IMR-90 (cell line): Measurements from ENCODE around the gene CREB1. TPM values are rescaled to one million over a fixed set of nuclear protein-coding genes. Genes with fewer than 3 reads are reported as not detected.

Experiments used
- ATAC-seq: fragments of 200-7000 bp; cut with Tn5 transposase; 2 replicates; pipeline ENCODE4 v1.9.1; 2020; ENCODE audit warnings: low read depth, mild to moderate bottlenecking, moderate library complexity
- BruUV-seq: library from RNA; stranded (reverse); fragments of 400-500 nt; replicated peaks from 2 replicates; lab custom pipeline; 2021; lab: Mats Ljungman, UMichigan
- CTCF ChIA-PET: fragments of 300-600 bp; formaldehyde crosslinking; extraction: SDS; loops from one replicate; lab custom pipeline; 2021; ENCODE audit warnings: antibody characterized with exemption; lab: Yijun Ruan, JAX
- POLR2A ChIA-PET: fragments of 300-600 bp; sonication (Branson Sonifier 250); formaldehyde crosslinking; loops from one replicate; lab custom pipeline; 2022; ENCODE audit warnings: antibody characterized with exemption; ENCODE audit not compliant: unreplicated experiment; lab: Charles Lee
- DNase-seq: peaks from one replicate; pipeline ENCODE4 v3.0.0; 2013
- H2AFZ ChIP-seq: replicated peaks from 2 replicates; pipeline ENCODE3; 2013; ENCODE audit warnings: low read length, mild to moderate bottlenecking; ENCODE audit not compliant: poor library complexity
- H2AK5ac ChIP-seq: 2 replicates; pipeline ENCODE4 v1.6.1; 2013; ENCODE audit warnings: low read depth, low read length, inconsistent platforms
- H2AK9ac ChIP-seq: replicated peaks from 2 replicates; pipeline ENCODE3; 2013; ENCODE audit warnings: mild to moderate bottlenecking, low read depth, low read length, moderate library complexity; ENCODE audit not compliant: poor library complexity
- H2BK120ac ChIP-seq: 2 replicates; pipeline ENCODE4 v1.6.1; 2013; ENCODE audit warnings: low read depth, low read length, inconsistent platforms
- H2BK15ac ChIP-seq: 3 replicates; pipeline ENCODE4 v1.6.1; 2013; ENCODE audit warnings: low read depth, low read length, inconsistent platforms
- H2BK20ac ChIP-seq: 2 replicates; pipeline ENCODE4 v1.6.1; 2013; ENCODE audit warnings: low read depth, mild to moderate bottlenecking, inconsistent platforms, low read length, moderate library complexity
- H2BK5ac ChIP-seq: 2 replicates; pipeline ENCODE4 v1.6.1; 2013; ENCODE audit warnings: mild to moderate bottlenecking, low read depth, low read length, inconsistent platforms; ENCODE audit not compliant: poor library complexity, severe bottlenecking
- H3K14ac ChIP-seq: replicated peaks from 2 replicates; pipeline ENCODE4 v1.6.1; 2013; ENCODE audit warnings: low read depth, low read length, inconsistent platforms
- H3K18ac ChIP-seq: 2 replicates; pipeline ENCODE4 v1.6.1; 2013; ENCODE audit warnings: low read depth, low read length, control low read depth
- H3K23ac ChIP-seq: 2 replicates; pipeline ENCODE4 v1.6.1; 2013; ENCODE audit warnings: low read depth, low read length, inconsistent platforms
- H3K27ac ChIP-seq: 2 replicates; pipeline ENCODE4 v1.5.1; 2013; ENCODE audit warnings: mild to moderate bottlenecking, control low read depth, low read length; ENCODE audit not compliant: insufficient read depth
- H3K27me3 ChIP-seq: 2 replicates; pipeline ENCODE4 v1.6.1; 2013; ENCODE audit warnings: low read length; ENCODE audit not compliant: control insufficient read depth, insufficient read depth
- H3K36me3 ChIP-seq: 2 replicates; pipeline ENCODE4 v1.6.1; 2013; ENCODE audit warnings: low read length, mixed read lengths; ENCODE audit not compliant: control insufficient read depth, insufficient read depth
- H3K4ac ChIP-seq: 2 replicates; pipeline ENCODE4 v1.6.1; 2013; ENCODE audit warnings: low read depth, low read length, inconsistent platforms
- H3K4me1 ChIP-seq: 2 replicates; pipeline ENCODE4 v1.6.1; 2013; ENCODE audit warnings: low read length, mixed read lengths; ENCODE audit not compliant: control insufficient read depth, insufficient read depth
- H3K4me2 ChIP-seq: 2 replicates; pipeline ENCODE4 v1.6.1; 2013; ENCODE audit warnings: low read depth, mild to moderate bottlenecking, control low read depth, low read length, moderate library complexity
- H3K4me3 ChIP-seq: 2 replicates; pipeline ENCODE4 v1.5.1; 2013; ENCODE audit warnings: low read depth, mild to moderate bottlenecking, control low read depth, low read length, moderate library complexity; ENCODE audit not compliant: insufficient read depth
- H3K56ac ChIP-seq: 2 replicates; pipeline ENCODE4 v1.6.1; 2013; ENCODE audit warnings: low read length, inconsistent platforms; ENCODE audit not compliant: insufficient read depth; ENCODE audit errors: extremely low read depth
- H3K79me1 ChIP-seq, 2 experiments: 2 replicates each; pipeline ENCODE4 v1.6.1; 2013; ENCODE audit warnings: low read length in 2 of 2, inconsistent platforms in 1 of 2, low read depth in 1 of 2
- H3K9ac ChIP-seq: 2 replicates; pipeline ENCODE4 v1.6.1; 2013; ENCODE audit warnings: low read depth, low read length, control low read depth
- H3K9me1 ChIP-seq: 2 replicates; pipeline ENCODE4 v1.6.1; 2013; ENCODE audit warnings: low read length, inconsistent platforms; ENCODE audit not compliant: insufficient read depth
- H3K9me3 ChIP-seq: 2 replicates; pipeline ENCODE4 v1.6.1; 2013; ENCODE audit warnings: low read length; ENCODE audit not compliant: control insufficient read depth, insufficient read depth
- H4K20me1 ChIP-seq: 2 replicates; pipeline ENCODE4 v1.6.1; 2013; ENCODE audit warnings: low read length, inconsistent platforms; ENCODE audit not compliant: insufficient read depth
- H4K5ac ChIP-seq: 2 replicates; pipeline ENCODE4 v1.6.1; 2013; ENCODE audit warnings: mild to moderate bottlenecking, low read depth, low read length, control low read depth
- H4K8ac ChIP-seq, 2 experiments: 2 replicates each; pipeline ENCODE4 v1.6.1; 2013; ENCODE audit warnings: low read depth in 2 of 2, low read length in 2 of 2, control low read depth in 1 of 2, inconsistent platforms in 1 of 2
- H4K91ac ChIP-seq: 2 replicates; pipeline ENCODE4 v1.6.1; 2013; ENCODE audit warnings: low read depth, low read length, inconsistent platforms; ENCODE audit not compliant: insufficient read depth
- BHLHE40 ChIP-seq: fragments of 150-350 bp; IDR thresholded peaks from 2 replicates; pipeline ENCODE4 v1.6.1; 2016; ENCODE audit warnings: mild to moderate bottlenecking, low read depth, low read length
- CHD1 ChIP-seq: IDR thresholded peaks from 2 replicates; pipeline ENCODE4 v1.6.1; 2012; ENCODE audit warnings: low read depth, low read length, improper control_type of control experiment
- RFX5 ChIP-seq: IDR thresholded peaks from 2 replicates; pipeline ENCODE4 v1.8.0; 2012; ENCODE audit warnings: low read depth, mild to moderate bottlenecking, low read length, moderate library complexity
- WGBS, 2 experiments: methylation state at CpG; one replicate each; pipeline versions ENCODE4 v1.1.5 to v1.1.7; 2013; ENCODE audit warnings: missing lambda C conversion rate in 2 of 2; ENCODE audit not compliant: insufficient read length in 1 of 2; ENCODE audit errors: extremely low coverage in 2 of 2; 5-methylcytosine and 5-hydroxymethylcytosine counted together
- dilution Hi-C: fragments of 300-500 bp; cut with HindIII; formaldehyde crosslinking; loops from one replicate; pipeline ENCODE4 v1.14.3; 2018; ENCODE audit warnings: low sequenced_read_pairs; ENCODE audit not compliant: unreplicated experiment
- in situ Hi-C: fragments of 300-500 bp; cut with MboI; formaldehyde crosslinking; loops from 3 replicates; pipeline ENCODE4 v1.14.3; 2019; ENCODE audit warnings: low sequenced_read_pairs, inconsistent platforms, mixed read lengths
- intact Hi-C: fragments of 100-400 bp; cut with micrococcal nuclease; formaldehyde crosslinking; loops from 2 replicates; pipeline ENCODE4 v1.10.0; 2022
- polyA plus RNA-seq, 3 experiments: library from polyadenylated mRNA; depleted of rRNA; stranded (reverse); fragments of >200 nt; gene quantifications; 2 replicates each; pipeline ENCODE4 v1.2.3, GENCODE V29; 2012; ENCODE audit warnings: low replicate concordance in 1 of 3
- total RNA-seq: library from RNA; depleted of rRNA; stranded (reverse); fragments of >200 nt; gene quantifications from 2 replicates; pipeline ENCODE4 v1.2.3, GENCODE V29; 2012
- TF ChIP-seq, protein P1 (sequence below): fragments of 150-350 bp; IDR thresholded peaks from 2 replicates; pipeline ENCODE4 v1.6.1; 2016; ENCODE audit warnings: low read depth, mild to moderate bottlenecking, low read length, moderate library complexity, borderline replicate concordance

CREB1 gene
- total and polyA plus RNA-seq, 2 of the 4 experiments (the other 2 are of a cell fraction), result 22.4 to 94.5 TPM

DNA sequence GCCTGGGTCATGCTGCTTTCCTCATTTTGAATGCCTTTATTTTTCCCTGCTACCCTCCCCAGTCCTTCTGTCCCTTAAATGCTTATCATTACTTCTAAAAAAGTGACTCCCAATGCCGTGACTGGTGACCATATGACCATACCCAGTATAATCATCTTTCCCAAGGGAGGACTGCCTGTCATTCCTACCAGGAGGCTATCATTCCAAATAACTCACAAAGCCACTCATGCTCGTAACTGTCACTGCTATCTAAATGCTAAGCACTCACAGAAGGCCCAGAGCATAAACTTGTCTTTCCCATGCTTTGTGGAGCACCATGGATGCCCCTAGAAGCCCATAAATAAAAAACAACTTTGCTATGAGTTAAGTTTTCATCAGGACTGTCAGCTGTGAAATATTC, 38.7 kb upstream of the CREB1 start:
- Histone ChIP-seq H3K56ac (no peak overlapping the region), H4K20me1 (no peaks in the 10 kb centered on the region), H2AFZ (no peak overlapping the region), H2BK120ac (no peak overlapping the region), H3K4me2 (no peak overlapping the region), H2AK5ac (no peak overlapping the region), H3K79me1 (no peaks in the 10 kb centered on the region), H3K27me3 (no peaks in the 10 kb centered on the region), H3K9ac (no peak overlapping the region), H3K18ac (no peak overlapping the region), H2BK15ac (no peak overlapping the region), H2BK5ac (no peak overlapping the region), H4K5ac (no peak overlapping the region), H3K9me1 (peaks cover 2% of the 10 kb centered on the region; the same call in 1 of the 2 replicates), H3K14ac (no peak overlapping the region), H2BK20ac (no peak overlapping the region), H3K4ac (no peak overlapping the region), H4K8ac (no peak overlapping the region), H3K4me1 (peaks cover 5% of the 10 kb centered on the region), H4K91ac (no peak overlapping the region), H3K36me3 (no peaks in the 10 kb centered on the region), H3K4me3 (no peak overlapping the region), H3K9me3 (no peaks in the 10 kb centered on the region), H3K27ac (no peak overlapping the region), H2AK9ac (no peak overlapping the region), H3K23ac (no peak overlapping the region)
- BruUV-seq, result no TSS peak
- TF ChIP-seq CHD1 (no peak), RFX5 (no peak), BHLHE40 (no peak)
- TF ChIP-seq, protein P1, sequence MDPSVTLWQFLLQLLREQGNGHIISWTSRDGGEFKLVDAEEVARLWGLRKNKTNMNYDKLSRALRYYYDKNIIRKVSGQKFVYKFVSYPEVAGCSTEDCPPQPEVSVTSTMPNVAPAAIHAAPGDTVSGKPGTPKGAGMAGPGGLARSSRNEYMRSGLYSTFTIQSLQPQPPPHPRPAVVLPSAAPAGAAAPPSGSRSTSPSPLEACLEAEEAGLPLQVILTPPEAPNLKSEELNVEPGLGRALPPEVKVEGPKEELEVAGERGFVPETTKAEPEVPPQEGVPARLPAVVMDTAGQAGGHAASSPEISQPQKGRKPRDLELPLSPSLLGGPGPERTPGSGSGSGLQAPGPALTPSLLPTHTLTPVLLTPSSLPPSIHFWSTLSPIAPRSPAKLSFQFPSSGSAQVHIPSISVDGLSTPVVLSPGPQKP, result no peak
- dilution Hi-C loops, result no loop called here
- intact Hi-C loops, result loop anchor here (5.0 kb wide), 1 partner anchor 221 kb away; the partner anchor contains the start of gene CCNYL1
- CTCF ChIA-PET, result no interaction called here
- ATAC-seq (no peak), DNase-seq (no peak)
- POLR2A ChIA-PET, result no interaction called here
- in situ Hi-C loops, result loop anchor here (25.0 kb wide), 1 partner anchor 571 kb away; no protein-coding TSS in a partner anchor
- WGBS, 2 experiments, result no CpG with 5 or more reads among the region's 2 CpGs
